Psoas muscle (tissue), 8 donors: Measurements from ENCODE around the gene TNPO1. TPM values are rescaled to one million over a fixed set of nuclear protein-coding genes. Genes with fewer than 3 reads are reported as not detected.
A peak's percentile ranks its signal among the peaks of the same experiment; 100 is the strongest.

Experiments used
- ATAC-seq, 4 donors: fragments of 200-7000 bp; cut with Tn5 transposase; one replicate each; pipeline ENCODE4 v1.9.1; 2020; ENCODE audit warnings: moderate library complexity in 3 of 4, mild to moderate bottlenecking in 2 of 4
- DNase-seq, 2 donors: peaks; one replicate each; pipeline ENCODE4 v3.0.0-alpha.2; 2020
- H3K27ac ChIP-seq: fragments of 200-600 bp; one replicate; pipeline ENCODE4 v1.8.0; 2022
- H3K27me3 ChIP-seq, 3 donors: fragments of 200-600 bp in 1 of 3; one replicate each; pipeline versions ENCODE4 v1.6.1 to v1.8.0; 2013 to 2022; ENCODE audit warnings: low read length in 2 of 3, mild to moderate bottlenecking in 2 of 3, moderate library complexity in 1 of 3; ENCODE audit not compliant: insufficient read depth in 3 of 3
- H3K36me3 ChIP-seq, 2 donors: fragments of 200-600 bp in 1 of 2; one replicate each; pipeline versions ENCODE4 v1.6.1 to v1.8.0; 2013 to 2022; ENCODE audit warnings: low read depth in 1 of 2, mild to moderate bottlenecking in 1 of 2, moderate library complexity in 1 of 2; ENCODE audit not compliant: insufficient read depth in 1 of 2
- H3K4me1 ChIP-seq: fragments of 200-600 bp; one replicate; pipeline ENCODE4 v1.8.0; 2022
- H3K4me3 ChIP-seq: fragments of 200-600 bp; one replicate; pipeline ENCODE4 v1.8.0; 2022; ENCODE audit warnings: mild to moderate bottlenecking
- H3K9me3 ChIP-seq: fragments of 200-600 bp; one replicate; pipeline ENCODE4 v1.8.0; 2022
- WGBS, 3 donors: extraction: QIAGEN DNeasy Blood & Tissue Kit; methylation state at CpG; one replicate each; pipeline versions ENCODE4 v1.1.6 to v1.1.7; 2013; 5-methylcytosine and 5-hydroxymethylcytosine counted together
- intact Hi-C, 2 donors: fragments of 100-400 bp; cut with DNase I; formaldehyde crosslinking; loops; one replicate each; pipeline versions ENCODE4 v1.11.0 to v1.14.2; 2022
- polyA plus RNA-seq, 3 donors: library from polyadenylated mRNA; stranded (reverse); fragments of 200-250 nt; gene quantifications; one replicate each; pipeline ENCODE4 v1.2.3, GENCODE V29; 2013
- total RNA-seq, 4 donors: library from RNA; stranded (reverse); fragmentation: NEBNext Ultra II Directional in 2 of 4; extraction: Animal tissue kit (Norgen Biotek cat#: 25700) in 2 of 4; gene quantifications; one replicate each; pipeline versions ENCODE4 v1.2.1 to v1.2.4, GENCODE V29; 2021 to 2023
- TF ChIP-seq, protein P1 (sequence below): fragments of 200-600 bp; IDR thresholded peaks from one replicate; pipeline ENCODE4 v1.8.0; 2022; ENCODE audit warnings: antibody characterized with exemption
- donor health status: healthy with polysubstance abuse.
- donor health status: DM: no; HTN: no; CAD: no; lungs with moderate emphysema.
- donor health status: Bipolar disorder and iron deficiency.
- donor health status: healthy.
- donor health status: DM: yes; HTN: yes; CAD: no.
- donor health status: DM: no; HTN: no; CAD: no.
- donor health status: DM: no; HTN: no; CAD: no.
- donor health status: DM: yes; HTN: yes; CAD: no.

The TNPO1 gene
- total and polyA plus RNA-seq, 7 donors: 15.0 to 115 (median 75.0) TPM

DNA sequence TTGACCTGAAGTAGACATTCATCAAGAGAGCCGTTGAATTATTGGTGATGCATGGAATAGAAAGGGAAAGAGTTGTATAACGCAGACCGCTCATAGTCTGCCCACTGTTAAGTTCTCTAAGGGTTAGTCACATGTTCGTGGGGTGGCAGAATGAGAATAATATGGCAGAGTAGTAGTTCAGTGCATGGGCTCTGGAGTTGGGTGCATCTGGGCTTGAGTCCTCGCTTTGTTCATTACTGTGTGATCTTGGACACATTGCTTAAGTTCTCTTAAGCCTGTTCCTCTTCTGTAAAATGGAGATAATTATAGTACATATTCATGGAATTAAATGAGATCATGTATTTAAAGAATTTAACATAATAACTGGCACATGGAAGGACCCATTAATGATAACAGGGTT, 23.6 kb downstream of the TNPO1 start:
- Histone ChIP-seq H3K36me3 (no peaks in the 10 kb centered on the region), H3K9me3 (no peaks in the 10 kb centered on the region), H3K4me1 (peaks cover 75% of the 10 kb centered on the region), H3K4me3 (no peak overlapping the region), H3K27me3 (no peaks in the 10 kb centered on the region), H3K27ac (peak overlapping the region; percentile 31)
- WGBS, 3 donors: 53 to 79% (median 56%) methylated on average over 5 of the region's 5 CpGs
- no peak for ATAC-seq
- no peak for DNase-seq
- intact Hi-C loops: loop anchor here in 1 of 2 donors (5.0 to 10.0 kb wide), 2 partner anchors 225 to 483 kb away; no protein-coding TSS in a partner anchor
- TF ChIP-seq, protein P1, sequence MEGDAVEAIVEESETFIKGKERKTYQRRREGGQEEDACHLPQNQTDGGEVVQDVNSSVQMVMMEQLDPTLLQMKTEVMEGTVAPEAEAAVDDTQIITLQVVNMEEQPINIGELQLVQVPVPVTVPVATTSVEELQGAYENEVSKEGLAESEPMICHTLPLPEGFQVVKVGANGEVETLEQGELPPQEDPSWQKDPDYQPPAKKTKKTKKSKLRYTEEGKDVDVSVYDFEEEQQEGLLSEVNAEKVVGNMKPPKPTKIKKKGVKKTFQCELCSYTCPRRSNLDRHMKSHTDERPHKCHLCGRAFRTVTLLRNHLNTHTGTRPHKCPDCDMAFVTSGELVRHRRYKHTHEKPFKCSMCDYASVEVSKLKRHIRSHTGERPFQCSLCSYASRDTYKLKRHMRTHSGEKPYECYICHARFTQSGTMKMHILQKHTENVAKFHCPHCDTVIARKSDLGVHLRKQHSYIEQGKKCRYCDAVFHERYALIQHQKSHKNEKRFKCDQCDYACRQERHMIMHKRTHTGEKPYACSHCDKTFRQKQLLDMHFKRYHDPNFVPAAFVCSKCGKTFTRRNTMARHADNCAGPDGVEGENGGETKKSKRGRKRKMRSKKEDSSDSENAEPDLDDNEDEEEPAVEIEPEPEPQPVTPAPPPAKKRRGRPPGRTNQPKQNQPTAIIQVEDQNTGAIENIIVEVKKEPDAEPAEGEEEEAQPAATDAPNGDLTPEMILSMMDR: no peak

DNA sequence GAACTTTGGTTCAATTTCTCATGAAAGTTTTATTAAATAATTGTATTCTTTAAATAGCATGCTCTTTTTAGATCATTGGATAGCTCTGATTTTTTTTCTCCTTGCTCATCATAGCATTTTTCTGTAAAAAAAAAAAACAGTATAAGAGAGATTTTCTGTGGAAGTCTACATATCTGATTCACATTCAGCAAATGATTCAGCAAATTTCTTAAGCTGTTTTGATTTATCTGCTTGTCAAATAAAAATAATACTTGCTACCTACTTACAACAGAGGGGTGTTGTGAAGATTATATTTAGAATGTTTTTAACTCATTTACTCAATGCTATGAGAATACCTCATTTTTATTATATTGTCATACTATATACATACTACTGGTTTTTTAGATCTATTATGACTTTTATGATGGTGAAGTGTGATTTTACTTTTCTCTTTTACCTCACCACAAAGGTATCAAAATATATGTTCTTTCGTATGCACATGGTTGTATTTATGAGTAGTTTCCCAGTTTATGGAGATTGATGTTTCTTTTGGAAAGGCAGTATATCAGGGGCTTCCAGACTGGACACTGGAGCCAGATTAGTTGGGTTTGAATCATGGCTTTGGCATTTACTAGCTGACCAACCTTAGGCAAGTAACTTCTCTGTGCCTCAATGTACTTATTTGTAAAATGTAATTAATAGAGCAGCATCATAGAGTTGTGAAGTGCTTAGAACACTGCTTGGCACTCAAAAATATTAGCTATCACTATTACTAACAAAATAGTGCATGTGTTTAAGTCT, 25.5 kb downstream of the TNPO1 start:
- Histone ChIP-seq H3K9me3 (no peaks in the 10 kb centered on the region), H3K27ac (peak overlapping the region; percentile 65), H3K27me3 (no peaks in the 10 kb centered on the region), H3K4me3 (no peak overlapping the region), H3K4me1 (peaks cover 77% of the 10 kb centered on the region), H3K36me3 (no peaks in the 10 kb centered on the region)
- DNase-seq (no peak), ATAC-seq (peak in 2 of 4 donors; percentile 24 to 30)
- WGBS, 3 donors: 88 to 97% (median 95%) methylated on average over 1 of the region's 1 CpG
- TF ChIP-seq, protein P1: no peak
- intact Hi-C loops: loop anchor here in 1 of 2 donors (5.0 to 10.0 kb wide), 2 partner anchors 227 to 485 kb away; no protein-coding TSS in a partner anchor

DNA sequence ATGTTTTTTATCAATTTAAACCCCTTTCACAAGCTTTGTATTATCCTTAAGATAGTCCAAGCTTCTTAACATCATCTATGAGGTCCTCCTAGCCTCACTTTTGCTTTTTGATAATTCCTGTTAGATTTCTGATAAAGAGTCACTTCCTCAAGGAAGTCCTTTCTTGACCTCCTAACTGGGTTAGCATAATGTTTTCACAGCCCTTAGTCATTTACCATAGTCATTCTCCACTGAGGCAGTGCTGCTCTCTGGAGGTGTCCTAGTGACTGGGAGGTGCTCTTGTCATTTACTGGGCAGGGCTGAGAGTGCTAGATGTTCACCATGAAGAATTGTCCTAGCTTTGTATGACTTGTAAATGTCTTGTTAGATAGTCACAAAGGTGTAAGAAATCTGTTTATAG, 26.4 kb downstream of the TNPO1 start:
- Histone ChIP-seq H3K27ac (peak overlapping the region; percentile 65), H3K36me3 (no peaks in the 10 kb centered on the region), H3K27me3 (no peaks in the 10 kb centered on the region), H3K9me3 (no peaks in the 10 kb centered on the region), H3K4me3 (no peak overlapping the region), H3K4me1 (peaks cover 78% of the 10 kb centered on the region)
- DNase-seq (no peak), ATAC-seq (peak; percentile 54 to 82 (median 71))
- TF ChIP-seq, protein P1: no peak
- intact Hi-C loops: loop anchor here in 1 of 2 donors (5.0 to 10.0 kb wide), 2 partner anchors 228 to 486 kb away; no protein-coding TSS in a partner anchor

DNA sequence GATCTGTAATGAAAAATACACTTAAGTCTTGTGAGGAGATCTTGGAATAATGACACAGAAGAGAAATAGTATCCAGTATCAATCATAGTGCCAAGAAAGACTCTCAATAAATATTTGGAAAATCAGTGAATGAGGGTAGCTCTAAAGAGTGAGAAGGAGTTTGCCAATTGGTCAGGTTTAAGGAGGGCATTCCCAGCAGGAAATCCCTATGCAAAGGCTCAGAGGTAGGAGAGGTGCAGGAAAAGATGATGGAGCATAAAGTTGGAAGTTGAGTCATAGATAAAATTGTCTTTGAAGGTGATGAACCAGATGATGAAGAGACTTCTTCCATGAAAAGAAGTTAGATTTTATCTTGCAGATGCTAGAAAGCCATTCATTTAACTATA, 27.8 kb downstream of the TNPO1 start:
- ATAC-seq: no peak
- intact Hi-C loops: loop anchor here in 1 of 2 donors (5.0 to 10.0 kb wide), 2 partner anchors 229 to 487 kb away; no protein-coding TSS in a partner anchor
- TF ChIP-seq, protein P1: no peak
- peaks cover 64% of the 10 kb centered on the region for H3K4me1 ChIP-seq
- H3K27me3 ChIP-seq: no peaks in the 10 kb centered on the region
- no peaks in the 10 kb centered on the region for H3K36me3 ChIP-seq
- H3K27ac ChIP-seq: peak overlapping the region; percentile 65
- H3K4me3 ChIP-seq: no peak overlapping the region
- H3K9me3 ChIP-seq: no peaks in the 10 kb centered on the region
- no peak for DNase-seq
